ENCODE measurements around the gene KIF13A. TPM values are rescaled to one million over a fixed set of nuclear protein-coding genes. Genes with fewer than 3 reads are reported as not detected.
A peak's percentile ranks its signal among the peaks of the same experiment; 100 is the strongest.

Gene KIF13A
- total RNA-seq, 2 donors from 2014 or later: 36.8 to 57.5 TPM

GRCh38 chr6:17962436-17963031 is 24.9 kb downstream of the KIF13A start:
- H3K4me1 ChIP-seq (replicated peaks): peaks cover 10% of the 10 kb centered on the region
- no peaks in the 10 kb centered on the region for H3K27me3 ChIP-seq (replicated peaks; ENCODE audit: insufficient read depth)
- peak overlapping the region in 1 of 2 donors; percentile 43 for H3K27ac ChIP-seq
- 54% methylated on average over 6 of the region's 6 CpGs for WGBS
- TF ChIP-seq POLR2AphosphoS5 (IDR thresholded peaks at IDR 0.05): peak; percentile 16
- TF ChIP-seq, protein P1, sequence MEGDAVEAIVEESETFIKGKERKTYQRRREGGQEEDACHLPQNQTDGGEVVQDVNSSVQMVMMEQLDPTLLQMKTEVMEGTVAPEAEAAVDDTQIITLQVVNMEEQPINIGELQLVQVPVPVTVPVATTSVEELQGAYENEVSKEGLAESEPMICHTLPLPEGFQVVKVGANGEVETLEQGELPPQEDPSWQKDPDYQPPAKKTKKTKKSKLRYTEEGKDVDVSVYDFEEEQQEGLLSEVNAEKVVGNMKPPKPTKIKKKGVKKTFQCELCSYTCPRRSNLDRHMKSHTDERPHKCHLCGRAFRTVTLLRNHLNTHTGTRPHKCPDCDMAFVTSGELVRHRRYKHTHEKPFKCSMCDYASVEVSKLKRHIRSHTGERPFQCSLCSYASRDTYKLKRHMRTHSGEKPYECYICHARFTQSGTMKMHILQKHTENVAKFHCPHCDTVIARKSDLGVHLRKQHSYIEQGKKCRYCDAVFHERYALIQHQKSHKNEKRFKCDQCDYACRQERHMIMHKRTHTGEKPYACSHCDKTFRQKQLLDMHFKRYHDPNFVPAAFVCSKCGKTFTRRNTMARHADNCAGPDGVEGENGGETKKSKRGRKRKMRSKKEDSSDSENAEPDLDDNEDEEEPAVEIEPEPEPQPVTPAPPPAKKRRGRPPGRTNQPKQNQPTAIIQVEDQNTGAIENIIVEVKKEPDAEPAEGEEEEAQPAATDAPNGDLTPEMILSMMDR (IDR thresholded peaks at IDR 0.05): no peak
- no peak for DNase-seq (ENCODE audit: low spot score)
- no peaks in the 10 kb centered on the region for H3K9me3 ChIP-seq
- H3K36me3 ChIP-seq: no peaks in the 10 kb centered on the region
- H3K4me3 ChIP-seq: no peak overlapping the region
- intact Hi-C loops (cut with DNase I): no loop called here

- WGBS: 53% methylated on average over 1 of the region's 1 CpG
These were observed 28.1 kb downstream of the KIF13A start for GRCh38 chr6:17959302-17959701.

DNA sequence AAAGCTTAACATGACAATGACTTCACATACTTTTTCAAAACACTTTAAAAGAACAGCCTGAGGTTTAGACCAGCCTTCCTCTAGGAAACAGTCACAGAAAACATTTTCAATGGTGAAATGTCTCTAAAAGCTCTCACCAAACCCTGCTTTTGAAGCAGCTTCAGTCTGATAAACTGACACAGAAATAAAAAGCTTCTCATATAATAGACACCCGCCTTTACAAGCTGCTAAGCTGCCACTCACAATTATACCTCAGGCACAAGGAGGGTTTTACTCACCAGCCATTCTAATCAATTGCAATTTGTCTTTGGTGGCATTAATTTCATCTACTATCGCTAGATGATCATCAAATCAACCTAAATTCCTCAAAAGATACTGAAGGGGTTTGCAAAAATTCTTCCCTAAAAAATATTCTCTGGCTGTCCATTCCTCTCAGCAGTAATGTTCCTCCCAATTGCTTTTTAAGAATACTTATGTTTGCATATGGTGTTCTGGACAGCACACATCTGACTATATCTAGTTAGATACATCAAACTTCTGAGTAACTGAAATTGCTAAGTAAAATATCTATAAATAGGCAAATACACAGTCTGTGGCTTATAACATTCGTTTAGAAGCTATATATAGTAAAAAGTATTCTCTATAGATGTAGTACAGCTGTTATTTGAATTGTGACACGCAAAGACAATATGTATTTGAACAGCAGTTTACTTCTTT is 29.4 kb downstream of the KIF13A start:
- no peak for DNase-seq (ENCODE audit: low spot score)

More at GRCh38 chr6:17959302-17959701, 28.1 kb downstream of the KIF13A start:
- Histone ChIP-seq H3K4me3 (no peak overlapping the region), H3K36me3 (no peaks in the 10 kb centered on the region), H3K27me3 (replicated peaks; ENCODE audit: insufficient read depth) (no peaks in the 10 kb centered on the region), H3K4me1 (replicated peaks) (peaks cover 11% of the 10 kb centered on the region), H3K27ac (peak overlapping the region in 1 of 2 donors; percentile 43), H3K9me3 (no peaks in the 10 kb centered on the region)
- no peak for DNase-seq (ENCODE audit: low spot score)
- intact Hi-C loops (cut with DNase I): no loop called here
- TF ChIP-seq, protein P1 (IDR thresholded peaks at IDR 0.05): no peak
- TF ChIP-seq POLR2AphosphoS5 (IDR thresholded peaks at IDR 0.05): no peak
- TF ChIP-seq POLR2A (IDR thresholded peaks at IDR 0.05): no peak

DNA sequence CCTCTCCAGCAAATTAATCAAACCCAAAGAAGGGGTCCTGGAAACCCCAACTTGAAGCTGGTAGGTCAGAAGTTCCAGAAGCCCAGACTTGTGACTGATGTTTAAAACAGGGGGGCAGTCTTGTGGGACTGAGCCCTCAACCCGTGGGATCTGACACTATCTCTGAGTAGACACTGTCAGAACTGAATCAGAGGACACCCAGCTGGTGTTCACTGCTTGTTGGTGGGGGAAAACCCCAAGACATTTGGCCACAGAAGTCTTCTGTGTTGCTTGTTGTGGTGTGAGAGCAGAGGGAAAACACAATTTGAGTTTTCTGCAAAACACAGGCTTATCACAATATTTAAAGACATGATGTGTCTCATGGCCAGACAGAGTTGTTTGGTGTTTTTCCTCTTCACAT is 29.9 kb downstream of the KIF13A start:
- H3K4me1 ChIP-seq (replicated peaks): peaks cover 11% of the 10 kb centered on the region
- H3K27ac ChIP-seq: peak overlapping the region in 1 of 2 donors; percentile 25
- H3K27me3 ChIP-seq (replicated peaks; ENCODE audit: insufficient read depth): no peaks in the 10 kb centered on the region
- no peak overlapping the region for H3K4me3 ChIP-seq
- no peak for DNase-seq (ENCODE audit: low spot score)
- no peaks in the 10 kb centered on the region for H3K9me3 ChIP-seq
- TF ChIP-seq POLR2A (IDR thresholded peaks at IDR 0.05): no peak
- no peak for TF ChIP-seq POLR2AphosphoS5 (IDR thresholded peaks at IDR 0.05)
- TF ChIP-seq, protein P1 (IDR thresholded peaks at IDR 0.05): no peak
- H3K36me3 ChIP-seq: no peaks in the 10 kb centered on the region
- WGBS: 33% methylated on average over 1 of the region's 1 CpG
- intact Hi-C loops (cut with DNase I): no loop called here

More for the DNA sequence above, 29.4 kb downstream of the KIF13A start:
- 71% methylated on average over 4 of the region's 4 CpGs for WGBS
- peaks cover 11% of the 10 kb centered on the region for H3K4me1 ChIP-seq (replicated peaks)
- no peaks in the 10 kb centered on the region for H3K36me3 ChIP-seq
- TF ChIP-seq POLR2AphosphoS5 (IDR thresholded peaks at IDR 0.05) (no peak), POLR2A (IDR thresholded peaks at IDR 0.05) (no peak)
- TF ChIP-seq, protein P1 (IDR thresholded peaks at IDR 0.05): no peak
- no peaks in the 10 kb centered on the region for H3K27me3 ChIP-seq (replicated peaks; ENCODE audit: insufficient read depth)
- intact Hi-C loops (cut with DNase I): no loop called here
- H3K9me3 ChIP-seq: no peaks in the 10 kb centered on the region
- H3K4me3 ChIP-seq: no peak overlapping the region
- peak overlapping the region in 1 of 2 donors; percentile 25 for H3K27ac ChIP-seq

Measured in prostate gland (tissue), 2 donors.